Thoracic aorta (tissue), 2 donors: ENCODE results near the gene ZNF28. TPM values are rescaled to one million over a fixed set of nuclear protein-coding genes. Genes with fewer than 3 reads are reported as not detected.
"Not testable (repeated sequence)": the region's sequence is repeated elsewhere in the genome, so short reads cannot be mapped to it uniquely, and the experiment has no call there.

Experiments
- ATAC-seq: fragments of 150-250 bp; one replicate; pipeline ENCODE4 v1.8.0; 2017; ENCODE audit warnings: low read depth; ENCODE audit not compliant: insufficient number of reproducible peaks, low FRiP score
- DNase-seq: peaks from one replicate; pipeline ENCODE4 v3.0.0-alpha.2; 2020; ENCODE audit warnings: low spot score
- H3K27ac ChIP-seq, 2 donors: fragments of 200-600 bp; sonication (generic); 1 replicate in 1 of 2; 2 replicates in 1 of 2; pipeline ENCODE4 v1.5.1; 2016; ENCODE audit warnings: mild to moderate bottlenecking in 2 of 2, moderate library complexity in 2 of 2
- H3K27me3 ChIP-seq: fragments of 200-600 bp; sonication (generic); replicated peaks from 2 replicates; pipeline ENCODE4 v1.6.0; 2016; ENCODE audit warnings: mild to moderate bottlenecking; ENCODE audit not compliant: insufficient read depth
- H3K36me3 ChIP-seq: fragments of 200-600 bp; sonication (generic); one replicate; pipeline ENCODE4 v1.5.1; 2016
- H3K4me1 ChIP-seq, 2 donors: fragments of 200-600 bp; sonication (generic); 1 replicate in 1 of 2; 2 replicates in 1 of 2; pipeline versions ENCODE4 v1.5.1 to v1.6.0; 2016; ENCODE audit warnings: low read depth in 2 of 2, mild to moderate bottlenecking in 1 of 2; ENCODE audit not compliant: control insufficient read depth in 1 of 2
- H3K4me3 ChIP-seq: fragments of 200-600 bp; sonication (generic); 2 replicates; pipeline ENCODE4 v1.5.1; 2016; ENCODE audit warnings: mild to moderate bottlenecking
- H3K9me3 ChIP-seq: fragments of 200-600 bp; sonication (generic); 2 replicates; pipeline ENCODE4 v1.5.1; 2016
- CTCF ChIP-seq: fragments of 200-600 bp; sonication (generic); IDR thresholded peaks from one replicate; pipeline ENCODE4 v1.5.1; 2019; ENCODE audit warnings: antibody characterized with exemption
- total RNA-seq, 2 donors: library from RNA; depleted of rRNA; stranded (reverse); fragments of >200 nt; gene quantifications; one replicate each; pipeline versions ENCODE4 v1.1.0 to v1.2.3, GENCODE V29; 2016

Gene ZNF28
- total RNA-seq, 2 donors from 2014 or later = 6.0 to 11.9 TPM

GRCh38 chr19:52825765-52826164, 4.3 kb upstream of the ZNF28 start:
- no peak for ATAC-seq
- Histone ChIP-seq H3K4me3 (no peak overlapping the region), H3K36me3 (no peaks in the 10 kb centered on the region), H3K4me1 (no peaks in the 10 kb centered on the region), H3K9me3 (no peaks in the 10 kb centered on the region), H3K27me3 (no peaks in the 10 kb centered on the region), H3K27ac (no peak overlapping the region)
- DNase-seq = no peak
- no peak for TF ChIP-seq CTCF

- TF ChIP-seq CTCF = no peak
- Histone ChIP-seq H3K36me3 (no peaks in the 10 kb centered on the region), H3K27ac (no peak overlapping the region), H3K4me3 (no peak overlapping the region), H3K27me3 (no peaks in the 10 kb centered on the region), H3K9me3 (no peaks in the 10 kb centered on the region), H3K4me1 (peaks cover 0 to 3% of the 10 kb centered on the region in 2 donors)
- ATAC-seq = no peak
- DNase-seq = no peak
Measured at GRCh38 chr19:52823676-52824075, 2.2 kb upstream of the ZNF28 start.

GRCh38 chr19:52820472-52821203, 795 bp downstream of the ZNF28 start:
- H3K27me3 ChIP-seq, ATAC-seq, H3K9me3 ChIP-seq, DNase-seq, H3K4me1 ChIP-seq, H3K36me3 ChIP-seq: not testable (repeated sequence)
- Histone ChIP-seq H3K4me3 (peak overlapping the region; percentile 86), H3K27ac (peak overlapping the region; percentile 60 to 61)

- Histone ChIP-seq H3K27ac (no peak overlapping the region), H3K36me3 (peaks cover 22% of the 10 kb centered on the region), H3K27me3 (no peaks in the 10 kb centered on the region), H3K4me3 (no peak overlapping the region), H3K4me1 (no peaks in the 10 kb centered on the region), H3K9me3 (peaks cover 18% of the 10 kb centered on the region)
- DNase-seq (no peak), ATAC-seq (no peak)
- TF ChIP-seq CTCF = no peak
Measured at GRCh38 chr19:52809801-52810200, 11.6 kb downstream of the ZNF28 start.

- H3K27me3 ChIP-seq, H3K4me3 ChIP-seq, DNase-seq, H3K27ac ChIP-seq, H3K4me1 ChIP-seq, ATAC-seq: not testable (repeated sequence)
- Histone ChIP-seq H3K9me3 (peaks cover 94% of the 10 kb centered on the region), H3K36me3 (peaks cover 58% of the 10 kb centered on the region)
Measured at GRCh38 chr19:52799950-52800640, 21.3 kb downstream of the ZNF28 start.

GRCh38 chr19:52789440-52789839, 32.0 kb downstream of the ZNF28 start:
- TF ChIP-seq CTCF = no peak
- H3K4me1 ChIP-seq = peaks cover 0 to 3% of the 10 kb centered on the region in 2 donors
- ATAC-seq (no peak), DNase-seq (no peak)
- no peak overlapping the region for H3K4me3 ChIP-seq
- no peak overlapping the region for H3K27ac ChIP-seq
- no peaks in the 10 kb centered on the region for H3K36me3 ChIP-seq
- peaks cover 6% of the 10 kb centered on the region for H3K9me3 ChIP-seq
- H3K27me3 ChIP-seq = no peaks in the 10 kb centered on the region
